ENCODE results near the gene FAM174B. TPM values are rescaled to one million over a fixed set of nuclear protein-coding genes. Genes with fewer than 3 reads are reported as not detected.

FAM174B gene
- total RNA-seq, 1 experiment from 2014 or later = 0.30 TPM

GRCh38 chr15:92633418-92633817, 22.2 kb downstream of the FAM174B start:
- Histone ChIP-seq H4K20me1 (ENCODE audit: insufficient read depth) (no peaks in the 10 kb centered on the region), H3K9me3 (ENCODE audit: control insufficient read depth in 1 of 2, insufficient read depth in 1 of 2, low read depth in 1 of 2, low read length in 2 of 2) (no peaks in the 10 kb centered on the region), H3K4me2 (ENCODE audit: low read length) (no peak overlapping the region), H3K27ac (ENCODE audit: low read depth, low read length) (no peak overlapping the region), H3K9me2 (ENCODE audit: insufficient read depth) (no peaks in the 10 kb centered on the region), H3K9ac (ENCODE audit: low read length) (no peak overlapping the region), H3K79me2 (ENCODE audit: insufficient read depth, low read length) (no peaks in the 10 kb centered on the region), H3K4me1 (ENCODE audit: control insufficient read depth in 1 of 2, insufficient read depth in 2 of 2, low read length in 2 of 2) (peaks cover 0 to 5% of the 10 kb centered on the region in 2 experiments; a peak in 1 of 4 replicates), H3K36me3 (ENCODE audit: control insufficient read depth in 1 of 2, insufficient read depth in 2 of 2, low read length in 2 of 2) (no peaks in the 10 kb centered on the region), H3K4me3 (replicated peaks in 1 of 2; ENCODE audit: low read depth in 1 of 2, low read length in 2 of 2) (no peak overlapping the region), H3K27me3 (ENCODE audit: insufficient read depth, low read length) (no peaks in the 10 kb centered on the region), H2AFZ (ENCODE audit: low read depth, low read length, poor library complexity, severe bottlenecking) (no peak overlapping the region)
- ChIA-PET POLR2A (no interaction called here), CTCF (no interaction called here), RAD21 (ENCODE audit: low non-redundant PET in 1 of 2, low total read pairs in 2 of 2, uncharacterized antibody in 2 of 2, unreplicated experiment in 2 of 2) (no interaction called here)
- DNase-seq (ENCODE audit: low read depth, low spot score) = no peak
- intact Hi-C loops (cut with micrococcal nuclease) = no loop called here
- BruUV-seq (replicated peaks) = no TSS peak
- no peak for ATAC-seq
- TF ChIP-seq JUND (IDR thresholded peaks at IDR 0.05) (no peak), SIN3A (IDR thresholded peaks at IDR 0.05; ENCODE audit: low read depth) (no peak), EZH2 (IDR thresholded peaks at IDR 0.05) (no peak), RAD21 (IDR thresholded peaks at IDR 0.05; ENCODE audit: low read depth) (no peak), REST (IDR thresholded peaks at IDR 0.05; ENCODE audit: low read depth) (no peak), TCF7L2 (IDR thresholded peaks at IDR 0.05; ENCODE audit: borderline replicate concordance, extremely low read depth, insufficient read depth, insufficient read length) (no peak), ZNF274 (IDR thresholded peaks at IDR 0.05; ENCODE audit: low read depth, low read length) (no peak), EZH2phosphoT487 (IDR thresholded peaks at IDR 0.05; ENCODE audit: borderline replicate concordance) (no peak), EGR1 (IDR thresholded peaks at IDR 0.05; ENCODE audit: low read depth) (no peak), ELF1 (IDR thresholded peaks at IDR 0.05; ENCODE audit: borderline replicate concordance, low read depth) (no peak), POLR2A (IDR thresholded peaks at IDR 0.05; ENCODE audit: borderline replicate concordance, extremely low read depth, insufficient read depth, insufficient read length) (no peak), CTCF (IDR thresholded peaks at IDR 0.05 in 2 of 3, conservative IDR thresholded peaks at IDR 0.05 in 1 of 3; ENCODE audit: borderline replicate concordance in 1 of 3, insufficient read depth in 1 of 3, low read depth in 2 of 3, low read length in 2 of 3) (no peak), CEBPB (IDR thresholded peaks at IDR 0.05; ENCODE audit: low read depth) (no peak), SRF (IDR thresholded peaks at IDR 0.05; ENCODE audit: low read depth) (no peak), CBX3 (IDR thresholded peaks at IDR 0.05; ENCODE audit: low read depth) (no peak), ZFX (IDR thresholded peaks at IDR 0.05) (no peak), ATF3 (IDR thresholded peaks at IDR 0.05) (no peak)
- TF ChIP-seq, protein P1, sequence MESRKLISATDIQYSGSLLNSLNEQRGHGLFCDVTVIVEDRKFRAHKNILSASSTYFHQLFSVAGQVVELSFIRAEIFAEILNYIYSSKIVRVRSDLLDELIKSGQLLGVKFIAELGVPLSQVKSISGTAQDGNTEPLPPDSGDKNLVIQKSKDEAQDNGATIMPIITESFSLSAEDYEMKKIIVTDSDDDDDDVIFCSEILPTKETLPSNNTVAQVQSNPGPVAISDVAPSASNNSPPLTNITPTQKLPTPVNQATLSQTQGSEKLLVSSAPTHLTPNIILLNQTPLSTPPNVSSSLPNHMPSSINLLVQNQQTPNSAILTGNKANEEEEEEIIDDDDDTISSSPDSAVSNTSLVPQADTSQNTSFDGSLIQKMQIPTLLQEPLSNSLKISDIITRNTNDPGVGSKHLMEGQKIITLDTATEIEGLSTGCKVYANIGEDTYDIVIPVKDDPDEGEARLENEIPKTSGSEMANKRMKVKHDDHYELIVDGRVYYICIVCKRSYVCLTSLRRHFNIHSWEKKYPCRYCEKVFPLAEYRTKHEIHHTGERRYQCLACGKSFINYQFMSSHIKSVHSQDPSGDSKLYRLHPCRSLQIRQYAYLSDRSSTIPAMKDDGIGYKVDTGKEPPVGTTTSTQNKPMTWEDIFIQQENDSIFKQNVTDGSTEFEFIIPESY (IDR thresholded peaks at IDR 0.05; ENCODE audit: extremely low read depth, insufficient replicate concordance, low read length) = no peak
- TF ChIP-seq, protein P2, sequence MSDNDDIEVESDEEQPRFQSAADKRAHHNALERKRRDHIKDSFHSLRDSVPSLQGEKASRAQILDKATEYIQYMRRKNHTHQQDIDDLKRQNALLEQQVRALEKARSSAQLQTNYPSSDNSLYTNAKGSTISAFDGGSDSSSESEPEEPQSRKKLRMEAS (IDR thresholded peaks at IDR 0.05) = no peak

Data from HCT116 (cell line).